Measurements from ENCODE around the gene NAV3.

DNA sequence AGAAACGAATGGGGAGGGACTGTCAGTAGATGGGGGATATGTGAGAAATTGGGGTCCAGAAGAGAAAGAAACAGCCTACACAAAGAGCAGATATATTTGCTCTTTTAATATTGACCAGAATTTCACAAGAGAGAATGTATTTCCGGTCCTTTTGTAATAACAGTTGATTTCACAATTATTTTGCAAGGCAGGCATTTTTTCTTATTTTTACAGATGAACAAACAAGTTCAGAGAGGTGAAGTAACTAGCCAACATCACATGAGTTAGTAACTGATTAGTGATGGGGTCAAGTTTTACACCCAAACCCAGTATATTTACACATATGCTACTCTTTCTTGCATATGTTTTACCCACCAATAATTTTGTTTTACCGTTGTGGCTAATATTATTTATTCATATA is 188.2 kb downstream of the NAV3 start:
- TF ChIP-seq, protein P1, sequence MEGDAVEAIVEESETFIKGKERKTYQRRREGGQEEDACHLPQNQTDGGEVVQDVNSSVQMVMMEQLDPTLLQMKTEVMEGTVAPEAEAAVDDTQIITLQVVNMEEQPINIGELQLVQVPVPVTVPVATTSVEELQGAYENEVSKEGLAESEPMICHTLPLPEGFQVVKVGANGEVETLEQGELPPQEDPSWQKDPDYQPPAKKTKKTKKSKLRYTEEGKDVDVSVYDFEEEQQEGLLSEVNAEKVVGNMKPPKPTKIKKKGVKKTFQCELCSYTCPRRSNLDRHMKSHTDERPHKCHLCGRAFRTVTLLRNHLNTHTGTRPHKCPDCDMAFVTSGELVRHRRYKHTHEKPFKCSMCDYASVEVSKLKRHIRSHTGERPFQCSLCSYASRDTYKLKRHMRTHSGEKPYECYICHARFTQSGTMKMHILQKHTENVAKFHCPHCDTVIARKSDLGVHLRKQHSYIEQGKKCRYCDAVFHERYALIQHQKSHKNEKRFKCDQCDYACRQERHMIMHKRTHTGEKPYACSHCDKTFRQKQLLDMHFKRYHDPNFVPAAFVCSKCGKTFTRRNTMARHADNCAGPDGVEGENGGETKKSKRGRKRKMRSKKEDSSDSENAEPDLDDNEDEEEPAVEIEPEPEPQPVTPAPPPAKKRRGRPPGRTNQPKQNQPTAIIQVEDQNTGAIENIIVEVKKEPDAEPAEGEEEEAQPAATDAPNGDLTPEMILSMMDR (IDR thresholded peaks at IDR 0.05): no peak
- no peak for TF ChIP-seq POLR2A (IDR thresholded peaks at IDR 0.05)

Data from body of pancreas (tissue), 4 donors.